Measurements from ENCODE around the gene NIT1. TPM values are rescaled to one million over a fixed set of nuclear protein-coding genes. Genes with fewer than 3 reads are reported as not detected.

NIT1 gene
- total and polyA plus RNA-seq, 2 experiments from 2014 or later: 41.3 to 48.9 TPM

DNA sequence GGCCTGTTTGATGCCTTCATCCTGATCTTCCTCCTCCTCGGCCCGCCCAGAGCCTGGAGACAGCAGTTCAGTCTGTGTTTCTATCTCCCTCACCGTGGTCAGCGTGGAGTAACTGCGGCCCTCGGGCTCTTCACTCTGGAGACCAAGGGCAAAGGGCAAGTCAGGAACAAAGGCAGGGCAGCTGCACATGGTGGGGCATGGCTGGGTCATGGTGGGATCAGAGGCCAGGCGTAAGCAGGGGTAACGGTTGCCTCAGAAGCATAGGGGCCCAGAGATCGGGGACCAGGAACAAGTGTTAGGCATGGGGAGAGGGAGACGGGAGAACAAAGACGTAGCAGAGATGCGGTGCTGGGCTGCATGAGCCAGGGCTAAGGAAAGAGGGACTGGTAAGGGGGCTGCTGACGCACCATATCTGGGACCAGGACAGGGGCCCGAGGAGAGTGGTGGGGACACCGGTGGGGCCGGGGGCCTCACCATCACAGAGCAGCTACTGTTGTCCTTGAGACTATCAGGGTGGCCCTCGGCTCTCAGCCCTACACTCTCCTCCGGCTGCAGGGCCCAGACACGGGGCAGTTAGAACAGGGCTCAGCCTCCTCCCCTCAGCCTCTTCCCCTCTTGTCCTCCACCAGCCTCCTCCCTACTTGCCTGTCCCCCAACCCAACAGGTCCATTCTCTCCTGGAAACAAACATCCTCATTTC is 45.0 kb upstream of the NIT1 start:
- TF ChIP-seq EZH2phosphoT487 (IDR thresholded peaks at IDR 0.05; ENCODE audit: low read depth, severe bottlenecking, unreplicated experiment): no peak
- no peak for TF ChIP-seq CTCF (IDR thresholded peaks at IDR 0.05; ENCODE audit: poor library complexity)
- no peak for TF ChIP-seq EZH2 (IDR thresholded peaks at IDR 0.05; ENCODE audit: borderline replicate concordance)
- no peaks in the 10 kb centered on the region for H3K4me1 ChIP-seq (ENCODE audit: insufficient read depth)
- 89% methylated on average over 17 of the region's 19 CpGs for WGBS (ENCODE audit: low lambda C conversion rate, missing lambda C conversion rate)
- H2AFZ ChIP-seq: no peak overlapping the region
- no peak for DNase-seq (ENCODE audit: low spot score)
- no peak overlapping the region for H3K4me2 ChIP-seq
- H3K79me2 ChIP-seq: no peaks in the 10 kb centered on the region
- H3K4me3 ChIP-seq: no peak overlapping the region
- H3K36me3 ChIP-seq (replicated peaks; ENCODE audit: insufficient read depth, low read depth): no peaks in the 10 kb centered on the region
- no peaks in the 10 kb centered on the region for H3K9me3 ChIP-seq (ENCODE audit: low read depth)
- H3K27me3 ChIP-seq: no peaks in the 10 kb centered on the region
- H3K27ac ChIP-seq: no peak overlapping the region
- no peaks in the 10 kb centered on the region for H3K9me2 ChIP-seq (replicated peaks; ENCODE audit: insufficient read depth)
- H4K20me1 ChIP-seq (ENCODE audit: insufficient read depth, poor library complexity, severe bottlenecking): no peaks in the 10 kb centered on the region

- no peak overlapping the region for H2AFZ ChIP-seq
- no peaks in the 10 kb centered on the region for H3K4me1 ChIP-seq (ENCODE audit: insufficient read depth)
- DNase-seq (ENCODE audit: low spot score): peak; percentile 18
- no peaks in the 10 kb centered on the region for H3K36me3 ChIP-seq (replicated peaks; ENCODE audit: insufficient read depth, low read depth)
- no peaks in the 10 kb centered on the region for H4K20me1 ChIP-seq (ENCODE audit: insufficient read depth, poor library complexity, severe bottlenecking)
- H3K79me2 ChIP-seq: no peaks in the 10 kb centered on the region
- H3K27ac ChIP-seq: no peak overlapping the region
- no peak overlapping the region for H3K4me2 ChIP-seq
- no peak for TF ChIP-seq CTCF (IDR thresholded peaks at IDR 0.05; ENCODE audit: poor library complexity)
- TF ChIP-seq EZH2phosphoT487 (IDR thresholded peaks at IDR 0.05; ENCODE audit: low read depth, severe bottlenecking, unreplicated experiment): no peak
- no peak for TF ChIP-seq EZH2 (IDR thresholded peaks at IDR 0.05; ENCODE audit: borderline replicate concordance)
- H3K9me2 ChIP-seq (replicated peaks; ENCODE audit: insufficient read depth): no peaks in the 10 kb centered on the region
- no peaks in the 10 kb centered on the region for H3K9me3 ChIP-seq (ENCODE audit: low read depth)
- H3K27me3 ChIP-seq: no peaks in the 10 kb centered on the region
- H3K4me3 ChIP-seq: no peak overlapping the region
- WGBS (ENCODE audit: low lambda C conversion rate, missing lambda C conversion rate): 72% methylated on average over 7 of the region's 7 CpGs
Measured at GRCh38 chr1:161073474-161074121, 44.3 kb upstream of the NIT1 start.

DNA sequence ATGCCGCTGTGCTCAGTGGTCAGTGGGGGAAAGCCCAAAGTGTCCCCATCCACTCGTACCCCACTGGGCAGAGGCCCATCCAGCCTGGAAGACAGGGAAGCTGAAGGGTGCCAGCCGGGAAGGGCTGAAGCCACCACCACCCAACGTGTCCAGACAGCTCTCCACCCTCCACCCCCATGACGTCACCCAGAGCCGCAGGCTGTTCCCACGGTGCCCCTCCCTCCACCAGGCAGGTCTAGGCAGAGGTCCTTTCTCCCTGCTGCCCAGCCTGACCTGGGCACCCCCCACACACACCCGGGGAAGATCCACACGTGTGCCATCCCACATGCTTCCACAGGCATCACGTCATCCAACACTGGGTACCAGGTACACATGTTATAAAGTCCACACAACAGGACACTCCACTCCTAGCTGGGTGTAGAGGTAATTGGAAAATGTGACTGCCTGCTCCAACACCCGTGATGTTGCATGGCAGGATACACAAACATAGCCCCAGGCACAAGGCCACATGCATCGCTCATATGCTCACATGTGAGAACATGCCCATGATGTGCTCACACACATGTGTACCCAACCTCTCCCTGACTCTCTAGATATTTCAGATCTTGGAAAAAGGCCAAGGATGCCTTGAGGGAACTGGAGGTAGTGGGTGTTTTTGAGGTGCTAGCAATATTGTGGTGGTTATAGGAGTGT is 43.1 kb upstream of the NIT1 start:
- H3K36me3 ChIP-seq (replicated peaks; ENCODE audit: insufficient read depth, low read depth): no peaks in the 10 kb centered on the region
- no peak overlapping the region for H3K4me3 ChIP-seq
- no peaks in the 10 kb centered on the region for H4K20me1 ChIP-seq (ENCODE audit: insufficient read depth, poor library complexity, severe bottlenecking)
- H3K9me2 ChIP-seq (replicated peaks; ENCODE audit: insufficient read depth): no peaks in the 10 kb centered on the region
- TF ChIP-seq EZH2phosphoT487 (IDR thresholded peaks at IDR 0.05; ENCODE audit: low read depth, severe bottlenecking, unreplicated experiment) (no peak), EZH2 (IDR thresholded peaks at IDR 0.05; ENCODE audit: borderline replicate concordance) (no peak), CTCF (IDR thresholded peaks at IDR 0.05; ENCODE audit: poor library complexity) (no peak)
- WGBS (ENCODE audit: low lambda C conversion rate, missing lambda C conversion rate): 87% methylated on average over 12 of the region's 12 CpGs
- H3K9me3 ChIP-seq (ENCODE audit: low read depth): no peaks in the 10 kb centered on the region
- peak; percentile 1 for DNase-seq (ENCODE audit: low spot score)
- no peak overlapping the region for H3K27ac ChIP-seq
- no peaks in the 10 kb centered on the region for H3K79me2 ChIP-seq
- H2AFZ ChIP-seq: no peak overlapping the region
- no peaks in the 10 kb centered on the region for H3K27me3 ChIP-seq
- H3K4me1 ChIP-seq (ENCODE audit: insufficient read depth): no peaks in the 10 kb centered on the region
- no peak overlapping the region for H3K4me2 ChIP-seq
